GM10266 (cell line): ENCODE data around the gene TGFBR1.

ENCODE experiments used
- DNase-seq: peaks from one replicate; pipeline ENCODE4 v3.0.0; 2012; ENCODE audit errors: extremely low spot score
- CTCF ChIP-seq: IDR thresholded peaks from 2 replicates; pipeline ENCODE4 v1.5.1; 2012; ENCODE audit warnings: mild to moderate bottlenecking, low read depth; ENCODE audit not compliant: control insufficient read depth, insufficient read depth; ENCODE audit errors: missing control alignments

Gene TGFBR1

GRCh38 chr9:99158629-99159028 is 53.7 kb downstream of the TGFBR1 start:
- no peak for TF ChIP-seq CTCF
- DNase-seq, result no peak

DNA sequence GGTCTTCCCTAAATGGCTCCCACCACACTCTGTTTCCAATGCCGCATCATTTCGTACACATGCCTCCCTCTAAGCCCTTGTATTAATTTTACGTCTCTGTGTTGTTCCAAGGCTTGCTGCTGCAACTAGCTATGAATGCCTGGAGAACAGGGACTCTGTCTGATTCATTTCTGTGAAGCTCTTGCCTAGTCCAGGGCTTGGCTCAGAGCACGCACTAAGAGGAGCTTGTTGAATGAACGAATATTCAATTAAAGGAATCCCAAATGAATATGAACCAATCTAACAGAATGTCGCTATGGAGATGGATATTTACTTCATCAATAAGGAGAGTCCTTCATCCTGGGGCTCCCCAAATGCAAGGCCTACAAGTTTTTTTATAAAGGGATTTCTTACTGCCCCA is 55.3 kb downstream of the TGFBR1 start:
- no peak for TF ChIP-seq CTCF
- DNase-seq, result no peak

DNA sequence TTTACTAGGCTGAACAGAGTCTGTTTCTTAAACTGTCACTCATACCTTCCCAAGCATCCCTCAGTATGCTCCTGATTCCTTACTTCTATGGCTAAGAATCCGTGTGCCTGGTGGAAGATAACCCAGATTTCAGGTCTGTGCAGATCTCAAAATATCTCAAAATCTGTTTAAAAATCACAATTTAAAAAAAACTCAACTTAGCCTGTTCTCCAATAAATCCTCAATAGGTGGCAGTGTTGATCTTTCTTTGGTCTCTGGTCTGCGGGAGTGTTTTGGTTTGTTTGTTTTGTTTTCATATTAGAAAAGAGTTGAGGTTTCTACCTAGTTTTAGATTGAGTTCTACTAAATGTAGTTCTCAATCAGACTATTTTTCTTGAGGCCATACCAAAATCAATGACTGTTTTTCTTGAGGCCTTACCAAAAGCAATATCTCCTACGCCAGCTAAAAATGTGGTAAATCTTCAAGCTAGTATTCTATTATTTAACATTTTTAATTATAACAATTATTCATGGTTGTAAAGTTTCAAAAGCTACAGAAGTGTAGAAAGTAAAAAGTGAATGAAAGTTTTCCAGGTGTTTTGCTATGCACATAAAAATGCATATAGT is 57.9 kb downstream of the TGFBR1 start:
- TF ChIP-seq CTCF, result peak; percentile 55
- DNase-seq, result peak; percentile 44

DNA sequence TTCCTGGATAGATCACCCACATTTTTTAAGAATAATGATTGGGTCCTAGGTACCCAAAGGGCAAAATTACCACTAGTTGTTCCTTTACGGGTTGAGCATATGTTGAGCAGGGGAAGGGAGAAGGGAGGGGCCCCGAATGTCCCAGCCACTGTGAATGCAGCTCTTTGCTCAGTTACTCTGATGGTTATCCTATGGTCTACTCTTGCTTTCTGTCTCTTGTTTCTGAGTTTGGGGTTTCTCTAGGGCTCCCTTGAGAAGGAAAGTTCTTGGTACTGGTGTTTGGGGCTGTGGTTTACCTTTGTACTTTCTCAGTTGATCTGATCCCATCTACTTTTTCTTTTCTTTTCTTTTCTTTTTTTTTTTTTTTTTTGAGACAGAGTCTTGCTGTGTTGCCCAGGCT is 61.2 kb downstream of the TGFBR1 start:
- no peak for DNase-seq
- no peak for TF ChIP-seq CTCF

GRCh38 chr9:99167119-99167518 is 62.2 kb downstream of the TGFBR1 start:
- no peak for TF ChIP-seq CTCF
- DNase-seq, result no peak

- no peak for DNase-seq
- TF ChIP-seq CTCF, result no peak
Observed at GRCh38 chr9:99167694-99168093, 62.8 kb downstream of the TGFBR1 start.

GRCh38 chr9:99169086-99169485 is 64.2 kb downstream of the TGFBR1 start:
- TF ChIP-seq CTCF, result no peak
- no peak for DNase-seq
